Peyer's patch (tissue), 4 donors: ENCODE data around the gene CD300A.

Experiments
- POLR2A ChIP-seq, 2 donors: fragments of 450-650 bp; IDR thresholded peaks; one replicate each; pipeline ENCODE4 v1.5.1; 2017; ENCODE audit warnings: antibody characterized with exemption in 2 of 2, mild to moderate bottlenecking in 2 of 2, moderate library complexity in 2 of 2
- TF ChIP-seq, protein P1 (sequence below), 6 experiments: fragments of 450-650 bp in 4 of 6; fragments of 200-600 bp in 2 of 6; sonication (generic) in 1 of 6; IDR thresholded peaks; one replicate each; pipeline ENCODE4 v1.5.1; 2017 to 2019; ENCODE audit warnings: antibody characterized with exemption in 6 of 6, mild to moderate bottlenecking in 3 of 6, moderate library complexity in 1 of 6

DNA sequence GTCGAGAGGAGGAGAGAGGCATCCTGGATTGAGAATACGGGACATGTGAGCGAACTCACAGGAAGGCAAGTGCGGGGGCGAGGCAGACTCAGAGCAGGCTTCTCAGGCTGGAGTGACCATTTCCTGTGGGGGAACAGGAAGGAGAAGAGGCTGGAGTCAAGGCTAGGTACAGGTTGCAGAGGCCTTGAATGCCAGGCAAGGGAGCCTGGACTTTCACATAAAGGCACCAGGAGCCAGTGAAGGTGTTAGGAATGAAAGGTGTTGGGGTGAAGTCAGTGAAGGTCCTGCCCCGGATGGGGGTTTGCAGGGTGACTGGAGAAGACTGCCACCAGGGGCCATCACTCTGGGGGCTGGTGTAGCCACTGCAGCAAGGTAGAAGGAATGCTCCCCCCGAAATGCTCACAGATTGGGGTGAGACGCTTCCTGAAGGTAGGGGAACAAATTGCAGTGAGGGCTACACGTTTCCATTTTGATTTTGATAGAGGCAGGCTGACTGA is 39.8 kb upstream of the CD300A start:
- TF ChIP-seq, protein P1, sequence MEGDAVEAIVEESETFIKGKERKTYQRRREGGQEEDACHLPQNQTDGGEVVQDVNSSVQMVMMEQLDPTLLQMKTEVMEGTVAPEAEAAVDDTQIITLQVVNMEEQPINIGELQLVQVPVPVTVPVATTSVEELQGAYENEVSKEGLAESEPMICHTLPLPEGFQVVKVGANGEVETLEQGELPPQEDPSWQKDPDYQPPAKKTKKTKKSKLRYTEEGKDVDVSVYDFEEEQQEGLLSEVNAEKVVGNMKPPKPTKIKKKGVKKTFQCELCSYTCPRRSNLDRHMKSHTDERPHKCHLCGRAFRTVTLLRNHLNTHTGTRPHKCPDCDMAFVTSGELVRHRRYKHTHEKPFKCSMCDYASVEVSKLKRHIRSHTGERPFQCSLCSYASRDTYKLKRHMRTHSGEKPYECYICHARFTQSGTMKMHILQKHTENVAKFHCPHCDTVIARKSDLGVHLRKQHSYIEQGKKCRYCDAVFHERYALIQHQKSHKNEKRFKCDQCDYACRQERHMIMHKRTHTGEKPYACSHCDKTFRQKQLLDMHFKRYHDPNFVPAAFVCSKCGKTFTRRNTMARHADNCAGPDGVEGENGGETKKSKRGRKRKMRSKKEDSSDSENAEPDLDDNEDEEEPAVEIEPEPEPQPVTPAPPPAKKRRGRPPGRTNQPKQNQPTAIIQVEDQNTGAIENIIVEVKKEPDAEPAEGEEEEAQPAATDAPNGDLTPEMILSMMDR (IDR thresholded peaks at IDR 0.05) = no peak
- no peak for TF ChIP-seq POLR2A (IDR thresholded peaks at IDR 0.05)
